DOHH2 (cell line): ENCODE measurements around the gene EEA1.

Source experiments
- H3F3A ChIP-seq: fragments of 200-600 bp; sonication (generic), shearing (Covaris generic); 2 replicates; pipeline ENCODE4 v1.6.0; 2016; ENCODE audit warnings: antibody characterized with exemption, mild to moderate bottlenecking; ENCODE audit not compliant: control insufficient read depth, insufficient read depth
- H3K27ac ChIP-seq: fragments of 200-600 bp; sonication (generic); 2 replicates; pipeline ENCODE4 v1.5.1; 2014; ENCODE audit warnings: low read depth, mild to moderate bottlenecking, low read length, moderate library complexity
- H3K27me3 ChIP-seq: fragments of 200-600 bp; sonication (generic); 2 replicates; pipeline ENCODE4 v1.6.1; 2014; ENCODE audit warnings: mild to moderate bottlenecking, low read length, mixed read lengths; ENCODE audit not compliant: control insufficient read depth
- H3K36me3 ChIP-seq: fragments of 200-600 bp; sonication (generic); 2 replicates; pipeline ENCODE4 v1.6.1; 2014; ENCODE audit warnings: mild to moderate bottlenecking, low read length, moderate library complexity, mixed read lengths; ENCODE audit not compliant: control insufficient read depth
- H3K4me1 ChIP-seq: fragments of 200-600 bp; sonication (generic); 2 replicates; pipeline ENCODE4 v1.6.1; 2014; ENCODE audit warnings: mild to moderate bottlenecking, low read length, mixed read lengths; ENCODE audit not compliant: control insufficient read depth
- H3K4me2 ChIP-seq: fragments of 200-600 bp; sonication (generic); 2 replicates; pipeline ENCODE4 v1.6.0; 2014; ENCODE audit warnings: mild to moderate bottlenecking, low read length, moderate library complexity
- H3K4me3 ChIP-seq: fragments of 200-600 bp; sonication (generic); 2 replicates; pipeline ENCODE4 v1.5.1; 2014; ENCODE audit warnings: mild to moderate bottlenecking, low read length, mixed read lengths
- H3K79me2 ChIP-seq: fragments of 200-600 bp; sonication (generic); 2 replicates; pipeline ENCODE4 v1.6.1; 2014; ENCODE audit warnings: mild to moderate bottlenecking, low read length, mixed read lengths; ENCODE audit not compliant: control insufficient read depth
- H3K9me2 ChIP-seq: fragments of 200-600 bp; sonication (generic); replicated peaks from 2 replicates; pipeline ENCODE4 v1.6.1; 2014; ENCODE audit warnings: mild to moderate bottlenecking, low read length, mixed read lengths; ENCODE audit not compliant: control insufficient read depth
- H3K9me3 ChIP-seq: fragments of 200-600 bp; sonication (generic); 2 replicates; pipeline ENCODE4 v1.6.1; 2014; ENCODE audit warnings: antibody characterized with exemption, low read length, mixed read lengths; ENCODE audit not compliant: control insufficient read depth, insufficient read depth
- H4K20me1 ChIP-seq: fragments of 200-600 bp; sonication (generic); 2 replicates; pipeline ENCODE4 v1.6.0; 2014; ENCODE audit warnings: low read depth, mild to moderate bottlenecking, antibody characterized with exemption, low read length, moderate library complexity; ENCODE audit not compliant: control insufficient read depth, insufficient read depth
- EZH2phosphoT487 ChIP-seq: fragments of 200-600 bp; sonication (generic); IDR thresholded peaks from 2 replicates; pipeline ENCODE4 v1.6.1; 2017; ENCODE audit warnings: borderline replicate concordance, mild to moderate bottlenecking, antibody characterized with exemption, low read length, moderate library complexity, mixed read lengths
- TF ChIP-seq, protein P1 (sequence below): fragments of 200-600 bp; sonication (generic); IDR thresholded peaks from one replicate; pipeline ENCODE4 v1.5.1; 2014; ENCODE audit warnings: antibody characterized with exemption, mild to moderate bottlenecking, low read depth, low read length; ENCODE audit not compliant: poor library complexity, severe bottlenecking

The EEA1 gene

GRCh38 chr12:92890601-92891106 lies 38.4 kb downstream of the EEA1 start:
- H3K9me3 ChIP-seq, result no peaks in the 10 kb centered on the region

GRCh38 chr12:92886131-92886530 lies 43.0 kb downstream of the EEA1 start:
- no peaks in the 10 kb centered on the region for H3K9me3 ChIP-seq
- H3K27me3 ChIP-seq, result no peaks in the 10 kb centered on the region
- no peaks in the 10 kb centered on the region for H3K79me2 ChIP-seq
- no peak overlapping the region for H3K27ac ChIP-seq
- no peaks in the 10 kb centered on the region for H3F3A ChIP-seq
- no peaks in the 10 kb centered on the region for H3K4me1 ChIP-seq
- no peaks in the 10 kb centered on the region for H3K9me2 ChIP-seq
- H3K36me3 ChIP-seq, result peaks cover 13% of the 10 kb centered on the region
- no peak overlapping the region for H3K4me3 ChIP-seq
- no peaks in the 10 kb centered on the region for H4K20me1 ChIP-seq
- TF ChIP-seq, protein P1, sequence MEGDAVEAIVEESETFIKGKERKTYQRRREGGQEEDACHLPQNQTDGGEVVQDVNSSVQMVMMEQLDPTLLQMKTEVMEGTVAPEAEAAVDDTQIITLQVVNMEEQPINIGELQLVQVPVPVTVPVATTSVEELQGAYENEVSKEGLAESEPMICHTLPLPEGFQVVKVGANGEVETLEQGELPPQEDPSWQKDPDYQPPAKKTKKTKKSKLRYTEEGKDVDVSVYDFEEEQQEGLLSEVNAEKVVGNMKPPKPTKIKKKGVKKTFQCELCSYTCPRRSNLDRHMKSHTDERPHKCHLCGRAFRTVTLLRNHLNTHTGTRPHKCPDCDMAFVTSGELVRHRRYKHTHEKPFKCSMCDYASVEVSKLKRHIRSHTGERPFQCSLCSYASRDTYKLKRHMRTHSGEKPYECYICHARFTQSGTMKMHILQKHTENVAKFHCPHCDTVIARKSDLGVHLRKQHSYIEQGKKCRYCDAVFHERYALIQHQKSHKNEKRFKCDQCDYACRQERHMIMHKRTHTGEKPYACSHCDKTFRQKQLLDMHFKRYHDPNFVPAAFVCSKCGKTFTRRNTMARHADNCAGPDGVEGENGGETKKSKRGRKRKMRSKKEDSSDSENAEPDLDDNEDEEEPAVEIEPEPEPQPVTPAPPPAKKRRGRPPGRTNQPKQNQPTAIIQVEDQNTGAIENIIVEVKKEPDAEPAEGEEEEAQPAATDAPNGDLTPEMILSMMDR, result no peak
- TF ChIP-seq EZH2phosphoT487, result no peak
- no peak overlapping the region for H3K4me2 ChIP-seq

More at GRCh38 chr12:92890601-92891106, 38.4 kb downstream of the EEA1 start:
- TF ChIP-seq, protein P1, result no peak
- no peak for TF ChIP-seq EZH2phosphoT487
- Histone ChIP-seq H3K4me2 (no peak overlapping the region), H3K27ac (no peak overlapping the region), H3F3A (no peaks in the 10 kb centered on the region), H3K4me3 (no peak overlapping the region), H3K36me3 (peaks cover 1% of the 10 kb centered on the region), H3K27me3 (no peaks in the 10 kb centered on the region), H3K4me1 (no peaks in the 10 kb centered on the region), H3K79me2 (peaks cover 32% of the 10 kb centered on the region), H4K20me1 (no peaks in the 10 kb centered on the region), H3K9me2 (no peaks in the 10 kb centered on the region)

- no peak for TF ChIP-seq EZH2phosphoT487
- TF ChIP-seq, protein P1, result no peak
- Histone ChIP-seq H3F3A (no peaks in the 10 kb centered on the region), H3K4me1 (no peaks in the 10 kb centered on the region), H3K9me3 (no peaks in the 10 kb centered on the region), H3K79me2 (peaks cover 9% of the 10 kb centered on the region; the same call in 1 of the 2 replicates), H3K27me3 (no peaks in the 10 kb centered on the region), H3K36me3 (peaks cover 11% of the 10 kb centered on the region; the same call in 1 of the 2 replicates), H3K9me2 (no peaks in the 10 kb centered on the region), H3K4me3 (no peak overlapping the region), H3K27ac (no peak overlapping the region), H3K4me2 (no peak overlapping the region), H4K20me1 (no peaks in the 10 kb centered on the region)
Observed at GRCh38 chr12:92879698-92880322, 49.3 kb downstream of the EEA1 start.
